ENCODE measurements around the gene EPHX1. TPM values are rescaled to one million over a fixed set of nuclear protein-coding genes. Genes with fewer than 3 reads are reported as not detected.
"Not testable (repeated sequence)": the region's sequence is repeated elsewhere in the genome, so short reads cannot be mapped to it uniquely, and the experiment has no call there.

EPHX1 gene
- total RNA-seq, 1 donor, result 39.4 TPM

- no peak overlapping the region for H3K4me3 ChIP-seq (ENCODE audit: low read depth, low read length)
- DNase-seq (ENCODE audit: low read depth), result no peak
- no peak for TF ChIP-seq CTCF (IDR thresholded peaks at IDR 0.05; ENCODE audit: insufficient read depth, low read length)
These were observed 4.5 kb downstream of the EPHX1 start for GRCh38 chr1:225814381-225814780.

GRCh38 chr1:225815090-225815489, 5.2 kb downstream of the EPHX1 start:
- not testable (repeated sequence) for H3K4me3 ChIP-seq (ENCODE audit: low read depth, low read length); DNase-seq (ENCODE audit: low read depth)

- H3K4me3 ChIP-seq (ENCODE audit: low read depth, low read length), result no peak overlapping the region
- no peak for DNase-seq (ENCODE audit: low read depth)
- TF ChIP-seq CTCF (IDR thresholded peaks at IDR 0.05; ENCODE audit: insufficient read depth, low read length), result no peak
These were observed 5.7 kb downstream of the EPHX1 start for GRCh38 chr1:225815526-225816178.

GRCh38 chr1:225816643-225817538, 7.0 kb downstream of the EPHX1 start:
- TF ChIP-seq CTCF (IDR thresholded peaks at IDR 0.05; ENCODE audit: insufficient read depth, low read length), result no peak
- DNase-seq (ENCODE audit: low read depth), result peak; percentile 74
- peak overlapping the region; percentile 5 for H3K4me3 ChIP-seq (ENCODE audit: low read depth, low read length)

GRCh38 chr1:225817611-225818061, 7.7 kb downstream of the EPHX1 start:
- TF ChIP-seq CTCF (IDR thresholded peaks at IDR 0.05; ENCODE audit: insufficient read depth, low read length), result no peak
- peak overlapping the region; percentile 5 for H3K4me3 ChIP-seq (ENCODE audit: low read depth, low read length)
- DNase-seq (ENCODE audit: low read depth), result peak; percentile 96

- DNase-seq (ENCODE audit: low read depth), result no peak
- no peak overlapping the region for H3K4me3 ChIP-seq (ENCODE audit: low read depth, low read length)
- no peak for TF ChIP-seq CTCF (IDR thresholded peaks at IDR 0.05; ENCODE audit: insufficient read depth, low read length)
These were observed 8.3 kb downstream of the EPHX1 start for GRCh38 chr1:225818229-225818628.

Measured in fibroblast of the aortic adventitia (primary cell).